PFSK-1 (cell line): Measurements from ENCODE around the gene RASSF3.

Experiments used
- FOXP2 ChIP-seq: optimal IDR thresholded peaks from 2 replicates; pipeline ENCODE3; 2011; ENCODE audit warnings: borderline replicate concordance, control low read depth, inconsistent platforms; ENCODE audit not compliant: insufficient read depth; ENCODE audit errors: extremely low read length, extremely low read depth
- POLR2AphosphoS5 ChIP-seq: IDR thresholded peaks from 2 replicates; pipeline ENCODE4 v1.6.1; 2012; ENCODE audit warnings: low read depth, mild to moderate bottlenecking, control low read depth, low read length, moderate library complexity
- SIN3A ChIP-seq: IDR thresholded peaks from 2 replicates; pipeline ENCODE4 v1.6.1; 2012; ENCODE audit warnings: mild to moderate bottlenecking, low read length, moderate library complexity, borderline replicate concordance; ENCODE audit not compliant: insufficient read depth
- TAF1 ChIP-seq: IDR thresholded peaks from 2 replicates; pipeline ENCODE4 v1.6.1; 2012; ENCODE audit warnings: low read length, control low read depth, borderline replicate concordance; ENCODE audit not compliant: insufficient read depth
- TF ChIP-seq, protein P1 (sequence below), 2 experiments: IDR thresholded peaks; 2 replicates each; pipeline versions ENCODE4 v1.6.1 to v1.8.0; 2011 to 2012; ENCODE audit warnings: low read depth in 2 of 2, low read length in 2 of 2, control low read depth in 1 of 2, inconsistent platforms in 1 of 2, mild to moderate bottlenecking in 1 of 2, moderate library complexity in 1 of 2; ENCODE audit not compliant: insufficient read depth in 1 of 2

RASSF3 gene

DNA sequence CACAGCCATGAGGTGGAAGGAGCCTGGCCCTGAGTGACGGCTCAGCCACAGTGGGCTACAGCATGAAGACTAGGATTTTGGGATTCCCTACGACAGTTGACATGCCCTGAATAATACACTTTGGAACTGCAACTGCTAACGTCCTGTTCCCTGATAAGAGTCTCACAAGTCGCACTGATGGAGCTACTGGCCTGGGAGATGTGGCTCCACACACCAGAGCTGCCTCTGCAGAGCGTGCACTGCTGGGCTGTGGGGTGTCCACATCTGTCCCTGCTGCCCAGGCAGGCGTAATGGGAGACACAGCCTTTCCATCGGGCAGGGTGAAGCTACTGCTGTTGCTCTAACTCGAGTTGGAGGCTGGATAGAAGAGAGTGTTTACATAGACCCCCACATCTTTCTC, 42.7 kb upstream of the RASSF3 start:
- no peak for TF ChIP-seq TAF1
- TF ChIP-seq FOXP2 = no peak
- TF ChIP-seq, protein P1, sequence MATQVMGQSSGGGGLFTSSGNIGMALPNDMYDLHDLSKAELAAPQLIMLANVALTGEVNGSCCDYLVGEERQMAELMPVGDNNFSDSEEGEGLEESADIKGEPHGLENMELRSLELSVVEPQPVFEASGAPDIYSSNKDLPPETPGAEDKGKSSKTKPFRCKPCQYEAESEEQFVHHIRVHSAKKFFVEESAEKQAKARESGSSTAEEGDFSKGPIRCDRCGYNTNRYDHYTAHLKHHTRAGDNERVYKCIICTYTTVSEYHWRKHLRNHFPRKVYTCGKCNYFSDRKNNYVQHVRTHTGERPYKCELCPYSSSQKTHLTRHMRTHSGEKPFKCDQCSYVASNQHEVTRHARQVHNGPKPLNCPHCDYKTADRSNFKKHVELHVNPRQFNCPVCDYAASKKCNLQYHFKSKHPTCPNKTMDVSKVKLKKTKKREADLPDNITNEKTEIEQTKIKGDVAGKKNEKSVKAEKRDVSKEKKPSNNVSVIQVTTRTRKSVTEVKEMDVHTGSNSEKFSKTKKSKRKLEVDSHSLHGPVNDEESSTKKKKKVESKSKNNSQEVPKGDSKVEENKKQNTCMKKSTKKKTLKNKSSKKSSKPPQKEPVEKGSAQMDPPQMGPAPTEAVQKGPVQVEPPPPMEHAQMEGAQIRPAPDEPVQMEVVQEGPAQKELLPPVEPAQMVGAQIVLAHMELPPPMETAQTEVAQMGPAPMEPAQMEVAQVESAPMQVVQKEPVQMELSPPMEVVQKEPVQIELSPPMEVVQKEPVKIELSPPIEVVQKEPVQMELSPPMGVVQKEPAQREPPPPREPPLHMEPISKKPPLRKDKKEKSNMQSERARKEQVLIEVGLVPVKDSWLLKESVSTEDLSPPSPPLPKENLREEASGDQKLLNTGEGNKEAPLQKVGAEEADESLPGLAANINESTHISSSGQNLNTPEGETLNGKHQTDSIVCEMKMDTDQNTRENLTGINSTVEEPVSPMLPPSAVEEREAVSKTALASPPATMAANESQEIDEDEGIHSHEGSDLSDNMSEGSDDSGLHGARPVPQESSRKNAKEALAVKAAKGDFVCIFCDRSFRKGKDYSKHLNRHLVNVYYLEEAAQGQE (IDR thresholded peaks at IDR 0.05; ENCODE audit: insufficient read depth in 1 of 2, low read depth in 2 of 2, low read length in 2 of 2) = no peak
- TF ChIP-seq POLR2AphosphoS5 = no peak
- TF ChIP-seq SIN3A = no peak

DNA sequence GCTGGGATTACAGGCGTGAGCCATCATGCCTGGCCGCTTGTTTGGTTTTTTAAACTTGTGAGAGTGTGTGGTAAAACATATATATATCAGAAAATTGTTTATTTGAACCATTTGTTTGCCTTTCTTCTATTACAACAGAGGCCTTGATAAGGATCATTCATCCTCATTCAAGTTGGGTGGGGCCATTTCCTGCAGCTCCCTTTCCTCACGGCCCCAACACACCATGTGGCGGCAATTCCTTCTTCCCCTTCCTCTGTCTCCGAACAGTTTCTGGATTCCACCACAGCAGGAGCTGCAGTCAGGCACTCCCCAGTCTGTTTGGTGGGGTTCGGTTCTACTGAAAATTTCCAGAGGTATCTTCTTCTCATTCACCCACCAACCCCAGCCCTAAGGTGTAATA, 42.0 kb upstream of the RASSF3 start:
- TF ChIP-seq, protein P1 (IDR thresholded peaks at IDR 0.05; ENCODE audit: insufficient read depth in 1 of 2, low read depth in 2 of 2, low read length in 2 of 2) = 0 out of 4 replicates have a peak, but pooled peaks of 1 of the 2 experiments have one; percentile 17
- TF ChIP-seq TAF1 (no peak), POLR2AphosphoS5 (no peak)

DNA sequence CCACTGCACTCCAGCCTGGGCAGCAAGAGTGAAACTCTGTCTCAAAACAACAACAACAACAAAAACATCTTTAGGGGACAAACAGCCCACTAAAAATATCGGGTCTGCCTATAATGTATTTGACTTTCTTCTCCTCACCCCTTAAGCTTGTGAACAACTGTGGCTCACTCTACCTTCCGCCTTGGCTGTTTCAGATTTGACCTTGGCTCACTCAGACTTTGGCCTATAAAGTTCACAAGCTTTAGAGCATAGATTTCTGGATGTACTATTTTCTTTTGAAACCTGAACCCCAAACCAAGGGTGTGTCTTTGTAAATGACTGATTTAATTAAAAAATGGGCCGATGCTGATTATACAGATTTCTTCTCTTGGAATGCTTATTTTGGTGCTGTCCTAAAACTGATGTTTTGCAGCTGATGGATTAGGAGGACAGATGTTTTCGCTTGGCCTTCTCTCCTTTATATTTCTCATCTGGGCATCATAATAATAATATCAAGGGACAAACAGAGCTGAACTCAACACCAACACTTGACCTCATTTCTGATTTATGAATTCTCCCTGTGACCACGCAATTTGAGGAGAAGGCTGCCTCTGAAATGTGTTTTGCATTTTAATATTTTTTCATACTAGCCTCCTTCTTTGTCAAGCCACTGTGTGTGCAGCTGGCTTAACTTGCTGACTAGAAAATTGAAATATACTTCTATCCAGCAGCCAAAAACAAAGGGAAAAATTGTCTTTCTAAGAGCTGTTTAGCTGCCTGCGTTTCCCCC, 40.2 kb upstream of the RASSF3 start:
- TF ChIP-seq POLR2AphosphoS5 (no peak), FOXP2 (no peak), TAF1 (no peak), SIN3A (no peak)
- TF ChIP-seq, protein P1 (IDR thresholded peaks at IDR 0.05; ENCODE audit: insufficient read depth in 1 of 2, low read depth in 2 of 2, low read length in 2 of 2) = no peak

DNA sequence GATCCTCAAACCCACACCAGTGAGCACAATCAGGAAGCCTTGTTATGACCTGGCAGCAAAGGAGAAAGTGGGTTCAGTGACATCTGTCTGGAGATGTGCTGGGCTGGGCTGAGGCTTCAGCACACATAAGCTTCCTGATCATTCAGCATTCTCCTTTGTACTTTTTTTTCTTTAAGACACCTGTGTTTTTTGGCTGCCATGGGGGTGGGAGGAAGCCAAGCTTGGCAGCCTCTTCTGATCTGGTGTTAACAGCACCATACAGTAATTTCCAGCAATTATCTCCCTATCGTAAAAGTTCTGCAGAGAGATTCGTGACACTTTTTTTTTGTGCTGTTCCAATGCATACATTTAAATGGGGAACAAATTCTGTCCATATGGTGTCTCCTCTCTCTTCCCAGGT, 38.9 kb upstream of the RASSF3 start:
- no peak for TF ChIP-seq POLR2AphosphoS5
- TF ChIP-seq TAF1 = no peak
- TF ChIP-seq, protein P1 (IDR thresholded peaks at IDR 0.05; ENCODE audit: insufficient read depth in 1 of 2, low read depth in 2 of 2, low read length in 2 of 2) = no peak
- TF ChIP-seq FOXP2 = no peak
- no peak for TF ChIP-seq SIN3A

DNA sequence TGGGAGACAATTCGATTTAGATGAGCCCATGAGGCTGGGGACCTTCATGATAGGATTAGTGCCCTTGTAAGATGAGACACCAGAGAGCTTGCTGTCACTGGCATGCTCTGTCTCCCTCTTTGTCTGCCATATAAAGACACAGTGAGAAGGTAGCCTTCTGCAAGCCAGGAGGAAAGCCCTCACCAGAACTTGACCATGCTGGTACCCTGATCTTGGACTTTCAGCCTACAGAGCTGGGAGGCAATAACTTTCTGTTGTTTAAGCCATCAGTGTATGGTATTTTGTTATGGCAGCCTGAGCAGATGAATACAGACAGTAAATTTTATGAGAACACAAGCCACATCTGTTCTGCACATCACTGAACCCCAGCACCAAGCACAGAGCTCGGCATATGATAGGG, 38.1 kb upstream of the RASSF3 start:
- TF ChIP-seq POLR2AphosphoS5 (no peak), SIN3A (no peak), TAF1 (no peak), FOXP2 (no peak)
- TF ChIP-seq, protein P1 (IDR thresholded peaks at IDR 0.05; ENCODE audit: insufficient read depth in 1 of 2, low read depth in 2 of 2, low read length in 2 of 2) = no peak
